ENCODE results near the gene GATC.

The GATC gene

GRCh38 chr12:120497524-120498150, 51.4 kb downstream of the GATC start:
- DNase-seq (ENCODE audit: low read depth): peak; percentile 43

- no peak for DNase-seq (ENCODE audit: low read depth)
These were observed 52.7 kb downstream of the GATC start for GRCh38 chr12:120498870-120499515.

- peak; percentile 17 for DNase-seq (ENCODE audit: low read depth)
These were observed 54.3 kb downstream of the GATC start for GRCh38 chr12:120500581-120500980.

DNA sequence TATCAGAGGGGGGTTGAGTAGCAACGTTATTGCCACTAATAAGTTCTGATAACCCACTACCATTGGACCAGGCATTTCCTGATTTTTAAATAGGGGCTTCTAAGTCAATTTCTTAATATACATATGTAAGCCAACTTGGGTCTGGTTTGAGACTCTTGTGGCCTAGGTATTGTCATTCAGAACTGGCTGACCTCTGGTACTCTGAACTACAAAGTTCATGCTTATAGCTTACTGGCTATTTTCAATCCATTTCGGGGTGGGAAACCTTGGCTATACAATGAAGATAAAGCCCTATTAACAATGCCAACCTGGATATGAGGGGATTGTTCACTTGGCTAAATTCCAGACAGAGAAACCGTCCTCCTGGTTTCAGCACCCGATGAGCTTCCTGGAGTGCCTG, 58.3 kb downstream of the GATC start:
- no peak for DNase-seq (ENCODE audit: low read depth)

DNA sequence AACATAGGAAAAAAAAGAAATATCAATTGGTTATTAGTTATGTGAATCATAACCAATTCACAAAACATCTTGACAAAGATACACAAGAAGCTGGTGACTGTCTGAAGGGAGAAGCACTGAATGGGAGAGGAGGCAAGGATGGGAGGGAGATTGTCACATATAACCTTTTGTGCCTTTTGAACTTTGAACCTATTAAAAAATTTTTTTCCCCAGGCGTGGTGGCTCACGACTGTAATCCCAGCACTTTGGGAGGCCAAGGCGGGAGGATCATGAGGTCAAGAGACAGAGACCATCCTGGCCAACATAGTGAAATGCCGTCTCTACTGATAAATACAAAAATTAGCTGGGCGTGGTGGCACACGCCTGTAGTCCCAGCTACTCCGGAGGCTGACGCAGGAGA, 62.3 kb downstream of the GATC start:
- no peak for DNase-seq (ENCODE audit: low read depth)

All from iris pigment epithelial cell (primary cell).